Measurements from ENCODE around the gene PPA1.

- TF ChIP-seq EZH2 (IDR thresholded peaks at IDR 0.05; ENCODE audit: insufficient read depth, poor library complexity, severe bottlenecking) (no peak), EZH2phosphoT487 (IDR thresholded peaks at IDR 0.05; ENCODE audit: insufficient read depth, low read depth) (no peak)
Measured at GRCh38 chr10:70274643-70275042, 41.4 kb upstream of the PPA1 start.

Measured in GM23248 (cell line).